CD4-positive, alpha-beta T cell treated with Interleukin-15 for 1 hour (primary cell): ENCODE measurements around the gene SLC39A11.
"Not testable (repeated sequence)": the region's sequence is repeated elsewhere in the genome, so short reads cannot be mapped to it uniquely, and the experiment has no call there.

Experiments used
- DNase-seq: peaks from one replicate; pipeline ENCODE4 v3.0.0-alpha.2; 2020

Gene SLC39A11

GRCh38 chr17:73071066-73071999, 21.2 kb downstream of the SLC39A11 start:
- DNase-seq, result no peak

GRCh38 chr17:73069841-73070240, 22.6 kb downstream of the SLC39A11 start:
- no peak for DNase-seq

GRCh38 chr17:73069164-73069770, 23.2 kb downstream of the SLC39A11 start:
- DNase-seq, result no peak

- no peak for DNase-seq
Observed at GRCh38 chr17:73068322-73069153, 23.9 kb downstream of the SLC39A11 start.

- DNase-seq, result not testable (repeated sequence)
Observed at GRCh38 chr17:73067699-73068098, 24.8 kb downstream of the SLC39A11 start.

GRCh38 chr17:73067075-73067474, 25.4 kb downstream of the SLC39A11 start:
- no peak for DNase-seq

- no peak for DNase-seq
Observed at GRCh38 chr17:73066148-73066884, 26.2 kb downstream of the SLC39A11 start.

GRCh38 chr17:73065376-73065775, 27.1 kb downstream of the SLC39A11 start:
- no peak for DNase-seq

GRCh38 chr17:73064084-73064938, 28.2 kb downstream of the SLC39A11 start:
- no peak for DNase-seq

- no peak for DNase-seq
Observed at GRCh38 chr17:73062726-73063125, 29.8 kb downstream of the SLC39A11 start.

- no peak for DNase-seq
Observed at GRCh38 chr17:73061161-73061560, 31.3 kb downstream of the SLC39A11 start.

GRCh38 chr17:73060721-73061120, 31.8 kb downstream of the SLC39A11 start:
- no peak for DNase-seq

GRCh38 chr17:73059713-73060112, 32.8 kb downstream of the SLC39A11 start:
- not testable (repeated sequence) for DNase-seq

GRCh38 chr17:73058022-73058421, 34.5 kb downstream of the SLC39A11 start:
- no peak for DNase-seq

GRCh38 chr17:73057196-73057595, 35.3 kb downstream of the SLC39A11 start:
- DNase-seq, result no peak

GRCh38 chr17:73052923-73053322, 39.6 kb downstream of the SLC39A11 start:
- no peak for DNase-seq

- no peak for DNase-seq
Observed at GRCh38 chr17:73050797-73051196, 41.7 kb downstream of the SLC39A11 start.

GRCh38 chr17:73048170-73048569, 44.3 kb downstream of the SLC39A11 start:
- DNase-seq, result no peak

- DNase-seq, result no peak
Observed at GRCh38 chr17:73045724-73046123, 46.8 kb downstream of the SLC39A11 start.

- no peak for DNase-seq
Observed at GRCh38 chr17:73043686-73044581, 48.6 kb downstream of the SLC39A11 start.
